Measurements from ENCODE around the gene TOLLIP.

Gene TOLLIP

DNA sequence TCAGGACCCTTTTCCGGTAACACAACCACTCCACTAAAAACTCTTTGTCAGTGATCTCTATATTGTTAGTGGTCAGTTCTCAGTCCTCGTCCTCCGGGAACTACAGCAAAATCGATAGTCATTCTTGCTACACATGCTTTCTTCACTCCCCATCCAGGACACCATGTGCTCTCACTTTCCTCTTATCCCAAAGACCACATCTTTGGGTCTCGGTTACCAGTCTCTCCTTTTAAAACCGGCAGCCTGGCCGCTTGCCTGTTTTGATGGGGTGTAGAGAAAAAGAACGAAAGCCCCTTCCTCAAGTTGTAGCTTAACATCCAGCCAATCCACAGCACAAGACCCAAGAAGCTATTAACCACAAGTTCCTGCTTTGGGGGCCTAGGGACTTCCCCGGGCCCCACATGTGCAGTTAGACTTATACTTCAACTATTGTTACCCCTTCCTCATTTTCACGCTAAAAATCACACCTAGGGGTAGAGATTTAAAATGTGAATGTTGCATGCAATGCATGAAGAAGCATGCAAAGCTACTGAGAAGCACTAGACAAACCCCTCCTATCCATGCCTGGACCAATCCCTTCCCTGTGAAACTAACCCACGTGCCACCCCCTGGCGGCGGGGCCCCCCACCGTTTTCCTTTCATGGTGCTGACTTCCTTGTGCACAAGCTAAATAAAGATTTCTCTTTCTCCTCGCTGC lies 1.5 kb upstream of the TOLLIP start:
- peak in 1 of 2 donors; percentile 40 for DNase-seq

DNA sequence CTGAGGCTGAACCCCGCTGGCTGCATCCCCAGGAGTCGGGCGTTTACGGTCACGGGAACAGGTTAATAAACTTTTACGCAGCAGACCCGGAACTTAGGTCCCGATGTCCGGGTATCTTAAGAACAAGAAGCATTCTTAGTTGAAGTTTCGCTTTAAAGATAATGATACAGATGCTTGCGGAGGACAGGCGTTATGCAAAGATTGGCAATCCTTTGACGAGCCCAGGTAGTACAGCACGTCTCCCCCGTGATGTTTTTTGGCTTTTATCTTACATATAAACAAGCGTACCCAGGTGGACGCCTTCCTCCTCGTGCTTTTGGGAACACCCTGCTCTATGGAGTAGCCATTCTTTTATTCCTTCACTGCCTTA lies 871 bp upstream of the TOLLIP start:
- DNase-seq: no peak

DNA sequence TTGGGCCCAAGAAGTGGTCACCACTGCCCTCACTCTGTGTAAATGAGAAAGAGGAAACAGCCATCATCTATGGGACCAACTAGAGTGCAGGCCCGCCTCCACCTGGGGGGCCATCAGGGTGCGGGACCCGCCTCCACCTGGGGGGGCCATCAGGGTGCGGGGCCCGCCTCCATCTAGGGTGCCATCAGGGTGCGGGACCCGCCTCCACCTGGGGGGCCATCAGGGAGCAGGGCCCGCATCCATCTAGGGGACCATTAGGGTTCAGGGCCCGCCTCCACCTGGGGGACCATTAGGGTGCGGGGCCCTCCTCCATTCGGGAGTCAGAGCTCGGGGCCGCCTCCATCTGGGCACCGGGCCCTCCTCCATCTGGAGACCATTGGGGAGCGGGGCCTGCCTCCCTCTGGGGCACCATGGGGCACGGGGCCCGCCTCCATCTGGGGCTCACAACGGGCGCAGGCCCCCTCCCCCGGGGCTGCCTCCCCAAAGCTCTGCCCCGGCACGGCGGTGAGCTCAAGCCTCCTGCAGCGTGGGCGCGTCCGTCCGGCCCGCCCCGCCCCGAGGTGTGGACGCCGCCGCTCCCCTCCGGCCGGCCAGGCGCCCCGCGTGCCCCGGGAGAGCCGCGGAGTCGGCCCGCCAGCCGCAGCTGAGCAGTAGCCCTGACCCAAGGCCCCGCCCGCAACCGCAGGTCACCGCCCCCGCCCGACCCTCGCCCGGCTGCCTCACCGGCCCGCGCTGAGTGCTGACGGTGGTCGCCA lies 512 bp downstream of the TOLLIP start:
- no peak for DNase-seq

DNA sequence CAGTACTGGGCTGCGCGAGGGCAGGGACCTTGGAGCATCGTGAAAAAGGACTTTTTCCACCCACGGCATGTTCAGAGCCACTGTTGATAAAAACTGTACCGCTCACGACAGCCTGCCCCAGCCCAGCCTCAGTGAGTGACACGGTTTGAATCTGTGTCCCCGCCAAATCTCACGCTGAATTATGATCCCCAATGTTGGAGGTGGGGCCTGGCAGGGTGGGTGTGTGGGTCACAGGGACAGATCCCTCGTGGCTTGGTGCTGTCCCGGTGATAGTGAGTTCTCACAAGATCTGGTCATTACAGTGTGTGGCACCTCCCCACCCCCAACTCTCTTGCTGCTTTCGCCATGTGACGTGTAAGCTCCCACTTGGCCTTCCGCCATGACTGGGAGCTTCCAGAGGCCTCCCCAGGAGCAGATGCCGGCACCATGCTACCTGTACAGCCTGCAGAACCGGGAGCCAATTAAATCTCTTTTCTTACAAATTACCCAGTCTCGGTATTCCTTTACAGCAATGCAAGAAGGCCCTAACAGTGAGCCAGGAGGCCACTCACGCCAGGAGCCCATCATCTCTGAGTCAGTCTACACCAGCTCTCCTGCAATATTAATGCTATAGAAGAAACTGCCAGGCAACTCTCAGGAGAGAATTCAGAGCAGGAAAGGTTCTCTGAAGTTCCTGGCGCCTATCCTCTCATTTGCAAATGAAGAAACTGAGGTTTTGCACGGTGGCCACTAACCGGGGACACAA lies 1.3 kb downstream of the TOLLIP start:
- no peak for DNase-seq

DNA sequence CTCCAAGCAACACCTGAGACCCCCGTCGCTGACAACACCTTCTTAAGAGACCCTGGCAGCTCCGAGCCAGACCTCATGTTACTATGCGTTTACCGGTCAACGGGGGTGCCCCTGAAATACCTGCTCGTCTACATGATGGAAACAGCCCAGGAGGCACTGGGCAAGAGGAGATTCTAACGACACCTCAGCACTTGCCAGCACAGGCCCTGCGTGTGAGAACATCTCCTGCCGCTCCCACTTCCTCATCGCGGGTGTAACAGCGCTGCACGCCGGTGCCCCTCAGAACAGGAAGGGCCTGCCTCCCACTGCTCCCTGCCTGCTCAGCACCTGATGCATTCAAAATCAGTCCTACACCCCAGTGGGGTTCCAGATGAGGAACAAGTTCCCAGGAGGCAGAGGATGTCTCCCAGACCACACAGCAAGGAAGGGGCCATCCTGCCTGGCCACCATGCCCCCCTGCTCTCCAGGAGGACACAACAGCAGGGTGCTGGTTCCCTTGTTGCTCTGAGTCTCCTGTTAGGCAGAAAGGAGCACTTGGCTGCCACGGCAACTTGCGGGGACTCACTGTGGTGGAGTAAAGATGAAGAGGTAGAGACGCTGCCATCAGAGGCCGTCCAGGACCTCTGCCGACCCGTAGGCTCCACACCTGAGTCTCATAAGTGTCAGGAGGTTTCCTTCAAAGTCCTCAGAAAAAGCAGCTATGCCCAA lies 2.1 kb downstream of the TOLLIP start:
- no peak for DNase-seq

DNA sequence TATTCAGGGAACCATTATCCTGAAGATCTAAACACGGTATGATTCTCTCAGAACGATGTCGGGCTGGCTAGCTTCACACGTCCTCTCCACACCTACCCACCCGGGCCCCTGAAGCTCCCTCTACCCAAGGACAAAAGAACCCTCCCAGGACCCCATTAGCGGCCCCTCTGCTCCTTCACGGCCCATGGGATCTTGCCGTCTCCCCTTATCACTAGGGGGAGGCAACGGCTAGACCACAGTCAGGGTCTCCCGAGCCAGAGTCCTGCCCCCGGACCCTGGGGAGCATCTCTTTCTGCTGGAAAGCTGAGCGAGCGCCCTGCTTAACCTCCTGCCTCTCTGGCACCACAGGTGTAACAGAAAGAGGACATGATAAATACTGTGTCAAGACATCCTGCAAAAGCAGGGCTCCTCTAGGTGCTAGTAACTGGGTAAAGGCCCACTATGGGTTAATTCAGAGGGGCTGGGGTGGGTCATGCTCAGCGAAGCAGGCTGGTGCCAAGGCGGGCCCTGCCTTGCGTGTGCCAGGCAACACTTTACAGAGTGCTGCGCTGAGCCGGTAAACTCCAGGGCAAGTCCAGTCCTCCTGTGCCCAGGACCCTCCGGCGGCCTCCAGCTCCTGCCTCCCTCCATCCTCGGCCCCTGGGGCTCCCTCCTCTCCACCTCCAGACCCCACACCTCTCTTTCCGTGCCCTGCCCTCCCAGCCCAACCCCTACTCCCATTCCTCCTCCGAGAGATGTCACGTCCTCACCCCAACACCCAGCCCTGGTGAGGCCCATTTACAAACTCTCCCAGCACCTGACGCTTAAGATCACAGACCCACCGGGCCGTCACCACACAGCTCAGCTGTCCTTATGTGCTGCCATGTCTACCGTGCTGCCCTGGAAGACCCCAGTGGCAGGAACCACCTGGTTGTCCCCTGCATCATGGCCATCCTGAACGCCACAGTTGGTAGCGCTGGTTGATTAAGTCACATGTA lies 3.0 kb downstream of the TOLLIP start:
- DNase-seq: no peak

DNA sequence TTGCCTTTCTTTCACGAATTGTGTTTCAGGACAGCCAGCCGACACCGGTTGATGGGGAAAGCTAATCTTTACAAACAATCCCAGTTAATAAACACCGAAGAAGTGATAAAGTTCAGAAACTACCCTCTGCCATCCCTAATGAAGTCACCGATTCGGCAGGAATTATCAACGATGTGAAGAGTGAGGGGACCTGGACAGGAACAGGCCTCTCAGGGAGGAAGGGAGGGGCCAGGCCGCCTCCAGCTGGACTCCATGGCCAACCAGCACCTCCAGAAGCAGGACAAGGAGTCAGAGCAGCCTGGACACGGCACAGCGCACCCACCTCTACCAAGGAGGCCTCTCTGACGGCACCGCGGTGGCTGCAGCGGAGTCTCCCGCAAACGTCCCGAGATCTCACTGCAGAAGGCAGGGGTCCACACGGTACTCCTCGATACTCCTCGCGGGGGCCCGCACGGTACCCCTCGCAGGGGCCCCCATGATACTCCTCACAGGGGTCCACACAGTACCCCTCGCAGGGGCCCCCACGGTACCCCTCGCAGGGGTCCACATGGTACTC lies 3.9 kb downstream of the TOLLIP start:
- DNase-seq: no peak

DNA sequence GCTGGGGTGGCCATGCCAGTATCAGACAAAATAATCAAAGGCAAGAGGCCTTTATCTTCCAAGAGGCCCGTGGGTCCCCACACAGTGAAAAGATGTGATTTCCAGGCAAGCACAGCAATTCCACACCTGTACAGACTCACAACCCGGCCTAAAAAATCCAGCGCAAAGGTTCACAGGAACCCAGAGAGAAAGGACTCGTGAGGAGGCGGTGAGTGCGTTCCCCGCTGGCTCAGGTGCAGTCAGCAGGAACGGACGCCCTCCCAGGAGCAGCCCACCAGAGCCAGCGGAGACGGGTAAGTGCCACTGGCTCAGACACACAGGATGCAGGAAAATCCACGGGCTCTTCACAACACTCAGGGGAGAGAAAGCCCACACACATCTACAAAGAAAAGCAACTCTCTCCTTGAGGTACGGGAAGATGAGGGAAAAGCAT lies 4.4 kb downstream of the TOLLIP start:
- no peak for DNase-seq

DNA sequence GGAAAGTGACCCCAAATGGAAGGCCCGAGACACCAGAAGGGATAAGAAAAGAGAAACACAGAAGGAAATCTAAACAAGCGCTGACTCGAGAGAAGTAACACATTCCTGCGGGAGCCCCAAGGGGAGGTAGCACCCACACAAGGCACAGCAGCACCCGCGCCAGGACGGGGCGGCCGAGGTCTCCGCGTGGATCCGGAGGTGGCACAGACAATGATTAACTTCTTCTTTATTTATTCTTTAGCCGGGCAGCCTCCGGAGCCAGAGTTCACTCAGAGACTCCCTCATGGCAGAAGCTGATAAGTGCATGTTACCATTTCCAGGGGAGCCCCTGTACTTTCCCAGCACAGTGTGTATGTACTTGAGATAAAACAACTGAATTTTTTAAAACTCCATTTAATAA lies 5.1 kb downstream of the TOLLIP start:
- DNase-seq: no peak

DNA sequence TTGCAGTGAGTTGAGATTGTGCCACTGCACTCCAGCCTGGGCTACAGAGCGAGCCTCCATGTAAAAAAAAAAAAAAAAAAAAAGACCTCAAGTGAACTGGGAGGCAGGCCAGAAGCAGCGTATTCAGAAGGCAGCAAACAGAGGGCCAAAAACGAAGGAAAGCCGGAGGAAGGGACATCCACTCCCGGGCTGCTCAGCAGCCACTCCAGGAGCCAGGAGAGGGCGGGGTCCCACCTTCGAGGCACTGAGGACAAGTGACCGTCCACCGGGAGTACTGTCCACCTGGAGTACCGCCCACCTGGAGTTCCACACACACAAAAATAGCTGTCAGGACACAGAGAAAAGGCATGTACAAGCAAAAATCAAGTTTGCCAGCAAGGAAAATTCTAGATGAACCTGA lies 5.5 kb downstream of the TOLLIP start:
- DNase-seq: no peak

DNA sequence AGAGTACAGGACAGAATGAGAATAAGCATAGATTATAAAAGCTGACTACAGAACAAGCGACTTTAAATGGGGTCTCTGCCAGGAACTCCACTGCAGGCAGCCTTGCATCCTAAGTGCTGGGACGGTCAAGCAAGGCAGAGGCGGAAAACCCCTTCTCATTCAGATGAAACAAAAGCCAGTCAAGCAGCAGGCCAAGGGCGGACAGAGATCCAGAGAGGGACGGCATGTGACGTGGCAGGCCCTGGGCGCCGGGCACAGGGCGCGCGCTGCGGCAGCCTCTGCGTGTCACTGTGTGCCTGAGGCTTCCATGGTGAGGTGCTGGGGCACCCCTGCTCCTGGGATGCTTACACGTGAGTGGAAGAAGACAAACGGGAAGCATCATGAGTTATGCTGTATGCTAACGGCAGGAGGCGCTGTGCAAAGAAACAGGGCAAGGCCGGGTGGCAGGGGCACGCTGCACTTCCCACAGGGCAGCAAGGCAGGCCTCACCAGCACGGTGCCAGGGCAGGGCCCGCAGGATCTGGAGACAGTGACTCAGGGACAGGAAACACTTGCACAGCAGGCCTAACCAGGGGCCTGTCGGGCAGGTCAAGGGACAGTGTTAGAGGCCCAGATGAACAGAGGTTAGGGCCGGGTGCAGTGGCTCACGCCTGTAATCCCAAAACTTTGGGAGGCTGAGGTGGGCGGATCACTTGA lies 6.2 kb downstream of the TOLLIP start:
- no peak for DNase-seq

DNA sequence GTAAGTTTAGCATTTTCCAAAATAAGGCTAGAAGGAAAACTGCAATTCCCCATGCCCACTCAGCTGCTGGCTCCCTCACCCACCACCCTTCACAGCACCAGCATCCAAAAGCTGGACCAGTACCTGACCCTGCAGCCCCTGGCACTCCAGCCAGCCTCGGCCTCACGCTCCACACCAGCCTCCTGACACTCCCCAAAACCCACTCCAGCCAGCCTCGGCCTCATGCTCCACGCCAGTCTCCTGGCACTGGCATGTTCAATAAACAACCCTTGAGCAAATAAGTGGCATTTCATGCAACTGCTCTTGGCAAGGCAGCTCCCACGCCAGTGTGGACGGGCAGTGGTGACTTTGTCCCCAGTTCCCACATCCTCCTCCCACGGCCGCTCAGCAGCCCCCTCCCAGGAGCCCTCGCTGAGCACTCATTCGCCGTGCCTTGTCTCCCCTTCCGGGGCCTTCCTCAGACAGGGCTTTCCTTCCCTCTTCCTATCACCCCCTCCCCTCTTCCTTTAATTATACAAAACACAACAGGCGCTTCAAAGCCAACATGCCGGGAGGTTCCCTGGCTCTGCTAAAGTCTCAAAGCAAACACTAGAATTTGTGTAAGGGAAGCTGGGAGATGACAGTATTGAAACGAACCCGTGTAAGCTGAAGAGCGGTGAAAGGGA lies 6.8 kb downstream of the TOLLIP start:
- DNase-seq: no peak

DNA sequence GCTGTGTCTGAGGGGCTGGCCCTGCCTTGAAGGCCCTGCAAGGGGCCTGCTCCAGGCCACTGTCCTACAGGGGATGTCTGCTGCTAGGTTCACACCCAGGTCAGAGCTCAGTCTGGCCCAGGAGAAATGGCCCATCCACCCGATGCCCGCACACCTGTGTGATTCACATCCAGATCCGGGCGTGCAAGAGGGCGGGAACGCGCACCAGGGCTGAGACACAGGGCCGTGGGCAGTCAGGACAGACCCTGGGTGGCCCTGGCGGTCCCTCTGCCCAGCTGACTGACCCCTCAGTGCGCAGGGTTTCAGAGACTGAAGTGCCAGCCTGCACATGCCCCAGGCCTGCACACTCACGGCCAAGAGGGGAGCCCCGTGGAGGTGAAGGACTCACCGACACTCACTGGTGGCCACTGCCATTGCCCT lies 7.4 kb downstream of the TOLLIP start:
- DNase-seq: no peak

DNA sequence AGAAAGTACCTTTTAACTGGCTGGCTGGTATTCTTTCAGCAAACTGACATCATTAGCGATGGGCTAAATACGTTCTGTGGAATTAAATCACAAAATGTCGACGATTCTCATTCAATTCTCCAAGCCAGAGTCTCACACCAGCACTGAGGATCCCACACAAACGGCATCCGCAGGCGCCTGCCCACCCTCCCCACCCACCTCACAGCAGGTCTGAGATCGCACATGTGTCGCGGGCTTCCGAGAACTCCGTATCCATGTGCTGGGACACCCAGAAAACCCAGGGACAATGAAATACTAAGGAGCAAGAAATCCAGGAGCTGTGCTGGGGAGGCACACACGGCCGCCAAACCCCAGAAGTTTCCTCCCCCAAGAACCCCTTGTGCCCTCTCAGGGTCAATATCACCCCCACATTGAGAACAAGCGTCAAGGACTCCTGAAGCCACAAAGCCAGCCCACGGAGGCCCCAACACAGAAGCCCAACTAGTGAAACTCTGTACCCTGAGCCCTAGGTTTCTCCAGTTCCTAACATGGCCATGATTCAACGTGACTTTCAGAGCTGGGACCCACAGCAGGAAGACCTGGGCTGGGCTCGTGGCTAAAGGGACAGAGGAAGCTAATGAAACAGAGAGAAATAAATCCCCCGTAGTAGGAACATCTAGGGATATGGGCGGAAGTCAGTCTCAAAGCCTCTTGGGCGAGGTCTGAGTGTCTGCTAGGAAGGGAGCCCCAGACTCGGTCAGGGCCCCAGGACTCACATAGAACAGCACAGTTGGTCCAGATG lies 8.0 kb downstream of the TOLLIP start:
- DNase-seq: no peak

DNA sequence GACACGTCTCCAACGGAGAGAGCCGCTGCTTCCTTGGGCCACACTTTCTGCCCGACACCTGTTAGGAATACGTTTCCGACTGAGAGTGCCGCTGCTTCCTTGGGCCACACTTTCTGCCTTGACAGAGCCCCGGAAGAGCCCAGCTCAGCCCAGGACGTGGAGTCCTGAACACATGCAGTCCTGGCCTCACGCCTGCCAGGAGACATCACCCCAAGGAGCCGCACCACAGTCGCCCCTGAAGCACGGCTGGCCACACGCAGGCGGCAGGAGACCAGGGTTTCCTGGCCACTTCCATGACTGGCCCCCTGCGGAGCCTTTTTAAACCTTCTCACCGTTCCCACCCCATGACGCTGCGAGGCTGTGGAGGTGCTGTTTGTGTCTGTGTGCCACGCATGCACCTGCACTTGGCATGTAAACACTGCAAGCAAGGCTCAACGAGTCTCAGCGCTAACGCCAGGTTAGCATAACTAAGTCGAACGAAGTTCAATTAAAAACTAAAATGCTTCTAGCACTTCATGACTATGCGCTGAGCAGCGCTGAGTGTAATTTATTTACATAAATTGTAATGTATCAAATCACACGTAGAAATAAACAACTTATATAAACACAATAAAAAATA lies 8.8 kb downstream of the TOLLIP start:
- DNase-seq: no peak

DNA sequence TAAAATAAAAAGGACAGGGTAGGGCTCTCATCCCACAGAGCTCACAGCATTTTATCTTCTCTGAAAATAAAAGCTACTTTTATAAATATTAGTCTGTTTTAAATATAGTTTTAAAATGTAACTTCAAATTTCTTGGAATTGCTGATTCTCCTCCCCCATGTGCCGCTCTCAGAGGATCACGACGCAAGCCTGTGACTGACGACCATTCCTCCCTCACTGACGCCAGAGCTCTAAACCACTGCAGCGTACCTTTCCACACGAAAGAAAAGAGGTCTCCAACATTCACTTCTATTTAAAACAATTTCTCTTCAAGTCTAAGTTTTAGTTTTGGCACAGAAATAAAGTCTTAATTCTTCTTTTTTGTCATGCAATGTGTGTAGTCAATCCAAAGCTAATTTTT lies 9.3 kb downstream of the TOLLIP start:
- no peak for DNase-seq

DNA sequence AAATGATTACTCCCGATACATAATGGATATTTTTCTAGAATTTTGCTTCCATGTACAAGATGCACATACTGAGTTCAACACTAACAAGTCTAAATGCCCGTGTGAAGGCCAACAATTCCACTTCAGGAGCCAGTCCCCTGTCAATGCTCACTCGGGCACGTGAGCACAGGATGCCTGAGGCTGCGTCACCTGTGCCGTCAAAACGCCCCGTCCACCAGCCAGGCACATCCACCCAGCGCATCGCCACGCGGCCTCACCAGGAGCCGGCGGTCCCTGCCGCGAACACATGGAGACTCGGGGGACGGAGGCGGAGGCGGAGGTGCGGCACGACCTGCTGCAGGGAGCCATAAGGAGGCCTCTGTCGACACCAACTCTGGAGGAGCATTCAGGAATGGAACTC lies 9.8 kb downstream of the TOLLIP start:
- no peak for DNase-seq

DNA sequence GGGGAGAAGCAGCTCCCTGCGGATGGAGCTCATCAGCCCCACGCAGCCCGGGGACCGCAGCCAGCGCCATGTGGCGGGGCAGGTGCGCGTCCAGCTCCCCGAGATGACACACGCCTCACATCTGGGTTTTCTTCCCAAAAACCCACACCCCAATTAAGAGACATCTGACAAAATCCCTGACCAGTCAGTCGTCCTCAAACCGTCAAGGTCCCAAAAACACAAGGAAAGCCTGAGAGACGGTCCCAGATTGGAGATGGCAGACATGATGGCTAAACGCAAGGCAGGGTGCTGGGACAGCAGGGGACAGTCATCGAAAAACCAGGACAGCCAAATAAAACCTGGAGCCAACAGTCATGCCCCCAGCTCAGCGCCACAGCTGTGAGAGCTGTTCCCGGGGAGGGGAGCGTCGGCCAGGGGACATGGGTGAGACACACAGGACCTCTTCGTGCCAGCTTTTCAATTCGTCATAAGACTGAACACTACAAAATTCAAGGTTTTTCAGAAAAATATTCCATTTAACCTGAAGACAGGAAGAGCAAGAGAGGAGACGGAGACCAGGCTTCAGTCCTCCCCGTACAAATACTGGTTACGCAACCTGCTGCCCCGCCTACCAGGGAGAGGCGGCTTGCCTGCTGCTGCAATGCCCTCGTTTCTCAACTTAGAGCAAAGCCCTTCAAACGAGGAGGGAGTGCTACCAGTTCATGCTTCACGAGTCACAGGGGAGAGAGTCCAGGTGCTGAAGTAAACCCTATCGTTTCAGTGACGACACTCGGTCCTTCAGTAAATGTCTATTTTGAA lies 10.5 kb downstream of the TOLLIP start:
- DNase-seq: no peak

All from stimulated activated CD4-positive, alpha-beta T cell treated with anti-CD3 and anti-CD28 coated beads, Interleukin-2, amount 100 ng/mL, for 48 hours (primary cell).